Neural progenitor cell (in vitro differentiated cells): ENCODE data around the gene SKAP2.

Experiments
- CTCF ChIP-seq: fragments of 200-600 bp; sonication (generic); IDR thresholded peaks from 2 replicates; pipeline ENCODE4 v1.5.1; 2017; ENCODE audit warnings: antibody characterized with exemption, mild to moderate bottlenecking
- EZH2 ChIP-seq: fragments of 200-600 bp; sonication (generic); IDR thresholded peaks from 2 replicates; pipeline ENCODE4 v1.6.1; 2017; ENCODE audit warnings: antibody characterized with exemption, mild to moderate bottlenecking, moderate library complexity
- EZH2phosphoT487 ChIP-seq: fragments of 200-600 bp; sonication (generic); IDR thresholded peaks from 2 replicates; pipeline ENCODE4 v1.6.1; 2017; ENCODE audit warnings: antibody characterized with exemption

DNA sequence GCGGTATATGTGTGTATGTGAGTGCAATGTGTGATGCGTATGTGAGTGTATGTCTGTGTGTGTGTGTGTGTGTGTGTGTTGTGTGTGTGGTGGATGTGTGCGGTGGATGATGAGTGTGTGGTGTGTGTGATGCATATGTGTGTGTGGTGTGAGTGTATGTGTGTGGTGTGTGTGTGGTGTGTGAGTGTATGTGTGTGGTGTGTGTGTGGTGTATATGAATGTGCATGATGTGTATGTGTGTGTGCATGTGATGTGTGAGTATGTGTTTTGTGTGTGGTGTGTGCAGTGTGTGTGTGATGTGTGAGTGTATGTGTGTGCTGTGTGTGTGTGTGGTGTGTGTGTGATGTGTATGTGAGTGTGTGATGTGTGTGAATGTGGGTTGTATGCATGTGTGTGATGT is 222.0 kb downstream of the SKAP2 start:
- no peak for TF ChIP-seq CTCF
- TF ChIP-seq EZH2, result no peak
- no peak for TF ChIP-seq EZH2phosphoT487
